ENCODE results near the gene TEX29. TPM values are rescaled to one million over a fixed set of nuclear protein-coding genes. Genes with fewer than 3 reads are reported as not detected.

The TEX29 gene
- total RNA-seq, 1 experiment from 2014 or later = 0.68 TPM

DNA sequence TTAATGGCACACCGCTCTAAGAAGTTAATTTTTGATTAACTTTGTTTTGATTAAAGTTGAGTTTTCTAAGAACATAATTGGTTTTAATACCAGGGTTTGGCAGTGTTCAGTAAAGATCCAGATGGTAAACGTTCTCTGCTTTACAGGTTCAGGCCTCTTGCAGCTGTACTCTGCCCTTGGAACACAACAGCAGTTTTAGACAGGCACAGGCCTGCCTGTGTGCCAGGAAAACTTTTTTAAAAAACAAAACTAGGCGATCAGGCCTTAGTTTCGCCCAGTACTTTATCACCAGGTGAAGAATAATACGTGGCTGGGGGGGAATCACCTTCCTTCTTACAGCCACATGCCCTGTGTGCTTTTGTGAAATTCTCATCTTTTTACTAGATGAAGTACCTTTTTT, 38.0 kb upstream of the TEX29 start:
- CTCF ChIA-PET = no interaction called here
- TF ChIP-seq NR1H2 (CRISPR knock-in tag; IDR thresholded peaks at IDR 0.05) = no peak
- TF ChIP-seq, protein P1, sequence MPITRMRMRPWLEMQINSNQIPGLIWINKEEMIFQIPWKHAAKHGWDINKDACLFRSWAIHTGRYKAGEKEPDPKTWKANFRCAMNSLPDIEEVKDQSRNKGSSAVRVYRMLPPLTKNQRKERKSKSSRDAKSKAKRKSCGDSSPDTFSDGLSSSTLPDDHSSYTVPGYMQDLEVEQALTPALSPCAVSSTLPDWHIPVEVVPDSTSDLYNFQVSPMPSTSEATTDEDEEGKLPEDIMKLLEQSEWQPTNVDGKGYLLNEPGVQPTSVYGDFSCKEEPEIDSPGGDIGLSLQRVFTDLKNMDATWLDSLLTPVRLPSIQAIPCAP (CRISPR knock-in tag; IDR thresholded peaks at IDR 0.05) = no peak
- TF ChIP-seq, protein P2, sequence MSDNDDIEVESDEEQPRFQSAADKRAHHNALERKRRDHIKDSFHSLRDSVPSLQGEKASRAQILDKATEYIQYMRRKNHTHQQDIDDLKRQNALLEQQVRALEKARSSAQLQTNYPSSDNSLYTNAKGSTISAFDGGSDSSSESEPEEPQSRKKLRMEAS (CRISPR knock-in tag; IDR thresholded peaks at IDR 0.05) = no peak
- TF ChIP-seq, protein P3, sequence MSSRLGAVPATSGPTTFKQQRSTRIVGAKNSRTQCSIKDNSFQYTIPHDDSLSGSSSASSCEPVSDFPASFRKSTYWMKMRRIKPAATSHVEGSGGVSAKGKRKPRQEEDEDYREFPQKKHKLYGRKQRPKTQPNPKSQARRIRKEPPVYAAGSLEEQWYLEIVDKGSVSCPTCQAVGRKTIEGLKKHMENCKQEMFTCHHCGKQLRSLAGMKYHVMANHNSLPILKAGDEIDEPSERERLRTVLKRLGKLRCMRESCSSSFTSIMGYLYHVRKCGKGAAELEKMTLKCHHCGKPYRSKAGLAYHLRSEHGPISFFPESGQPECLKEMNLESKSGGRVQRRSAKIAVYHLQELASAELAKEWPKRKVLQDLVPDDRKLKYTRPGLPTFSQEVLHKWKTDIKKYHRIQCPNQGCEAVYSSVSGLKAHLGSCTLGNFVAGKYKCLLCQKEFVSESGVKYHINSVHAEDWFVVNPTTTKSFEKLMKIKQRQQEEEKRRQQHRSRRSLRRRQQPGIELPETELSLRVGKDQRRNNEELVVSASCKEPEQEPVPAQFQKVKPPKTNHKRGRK (CRISPR knock-in tag; IDR thresholded peaks at IDR 0.05; ENCODE audit: borderline replicate concordance) = no peak
- no peak for TF ChIP-seq ZNF121 (CRISPR knock-in tag; IDR thresholded peaks at IDR 0.05)
- Mint-ChIP-seq H3K36me3 (peaks cover 52% of the 10 kb centered on the region), H3K4me3 (no peak overlapping the region), H3K9me3 (no peaks in the 10 kb centered on the region), H3K27me3 (ENCODE audit: low read depth) (no peaks in the 10 kb centered on the region), H3K4me1 (no peaks in the 10 kb centered on the region), H3K27ac (no peak overlapping the region)
- POLR2A ChIA-PET = no interaction called here
- ATAC-seq (no peak), DNase-seq (ENCODE audit: low spot score) (no peak)

GRCh38 chr13:111282997-111283396, 37.4 kb upstream of the TEX29 start:
- H3K27ac Mint-ChIP-seq = no peak overlapping the region
- CTCF ChIA-PET = no interaction called here
- POLR2A ChIA-PET = no interaction called here
- H3K4me3 Mint-ChIP-seq = no peak overlapping the region
- no peaks in the 10 kb centered on the region for H3K4me1 Mint-ChIP-seq
- H3K27me3 Mint-ChIP-seq (ENCODE audit: low read depth) = no peaks in the 10 kb centered on the region
- TF ChIP-seq, protein P4, sequence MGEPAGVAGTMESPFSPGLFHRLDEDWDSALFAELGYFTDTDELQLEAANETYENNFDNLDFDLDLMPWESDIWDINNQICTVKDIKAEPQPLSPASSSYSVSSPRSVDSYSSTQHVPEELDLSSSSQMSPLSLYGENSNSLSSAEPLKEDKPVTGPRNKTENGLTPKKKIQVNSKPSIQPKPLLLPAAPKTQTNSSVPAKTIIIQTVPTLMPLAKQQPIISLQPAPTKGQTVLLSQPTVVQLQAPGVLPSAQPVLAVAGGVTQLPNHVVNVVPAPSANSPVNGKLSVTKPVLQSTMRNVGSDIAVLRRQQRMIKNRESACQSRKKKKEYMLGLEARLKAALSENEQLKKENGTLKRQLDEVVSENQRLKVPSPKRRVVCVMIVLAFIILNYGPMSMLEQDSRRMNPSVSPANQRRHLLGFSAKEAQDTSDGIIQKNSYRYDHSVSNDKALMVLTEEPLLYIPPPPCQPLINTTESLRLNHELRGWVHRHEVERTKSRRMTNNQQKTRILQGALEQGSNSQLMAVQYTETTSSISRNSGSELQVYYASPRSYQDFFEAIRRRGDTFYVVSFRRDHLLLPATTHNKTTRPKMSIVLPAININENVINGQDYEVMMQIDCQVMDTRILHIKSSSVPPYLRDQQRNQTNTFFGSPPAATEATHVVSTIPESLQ (CRISPR knock-in tag; IDR thresholded peaks at IDR 0.05) = no peak
- TF ChIP-seq, protein P5, sequence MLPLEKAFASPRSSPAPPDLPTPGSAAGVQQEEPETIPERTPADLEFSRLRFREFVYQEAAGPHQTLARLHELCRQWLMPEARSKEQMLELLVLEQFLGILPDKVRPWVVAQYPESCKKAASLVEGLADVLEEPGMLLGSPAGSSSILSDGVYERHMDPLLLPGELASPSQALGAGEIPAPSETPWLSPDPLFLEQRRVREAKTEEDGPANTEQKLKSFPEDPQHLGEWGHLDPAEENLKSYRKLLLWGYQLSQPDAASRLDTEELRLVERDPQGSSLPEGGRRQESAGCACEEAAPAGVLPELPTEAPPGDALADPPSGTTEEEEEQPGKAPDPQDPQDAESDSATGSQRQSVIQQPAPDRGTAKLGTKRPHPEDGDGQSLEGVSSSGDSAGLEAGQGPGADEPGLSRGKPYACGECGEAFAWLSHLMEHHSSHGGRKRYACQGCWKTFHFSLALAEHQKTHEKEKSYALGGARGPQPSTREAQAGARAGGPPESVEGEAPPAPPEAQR (CRISPR knock-in tag; IDR thresholded peaks at IDR 0.05) = no peak
- TF ChIP-seq ELF4 (CRISPR knock-in tag; IDR thresholded peaks at IDR 0.05; ENCODE audit: low read depth) = no peak
- no peaks in the 10 kb centered on the region for H3K9me3 Mint-ChIP-seq
- DNase-seq (ENCODE audit: low spot score) (no peak), ATAC-seq (no peak)
- H3K36me3 Mint-ChIP-seq = peaks cover 50% of the 10 kb centered on the region

GRCh38 chr13:111283457-111283856, 37.0 kb upstream of the TEX29 start:
- POLR2A ChIA-PET = no interaction called here
- H3K4me3 Mint-ChIP-seq = no peak overlapping the region
- no peaks in the 10 kb centered on the region for H3K27me3 Mint-ChIP-seq (ENCODE audit: low read depth)
- CTCF ChIA-PET = no interaction called here
- no peak for DNase-seq (ENCODE audit: low spot score)
- H3K9me3 Mint-ChIP-seq = no peaks in the 10 kb centered on the region
- ATAC-seq = no peak
- H3K27ac Mint-ChIP-seq = no peak overlapping the region
- peaks cover 50% of the 10 kb centered on the region for H3K36me3 Mint-ChIP-seq
- H3K4me1 Mint-ChIP-seq = no peaks in the 10 kb centered on the region
- TF ChIP-seq, protein P6, sequence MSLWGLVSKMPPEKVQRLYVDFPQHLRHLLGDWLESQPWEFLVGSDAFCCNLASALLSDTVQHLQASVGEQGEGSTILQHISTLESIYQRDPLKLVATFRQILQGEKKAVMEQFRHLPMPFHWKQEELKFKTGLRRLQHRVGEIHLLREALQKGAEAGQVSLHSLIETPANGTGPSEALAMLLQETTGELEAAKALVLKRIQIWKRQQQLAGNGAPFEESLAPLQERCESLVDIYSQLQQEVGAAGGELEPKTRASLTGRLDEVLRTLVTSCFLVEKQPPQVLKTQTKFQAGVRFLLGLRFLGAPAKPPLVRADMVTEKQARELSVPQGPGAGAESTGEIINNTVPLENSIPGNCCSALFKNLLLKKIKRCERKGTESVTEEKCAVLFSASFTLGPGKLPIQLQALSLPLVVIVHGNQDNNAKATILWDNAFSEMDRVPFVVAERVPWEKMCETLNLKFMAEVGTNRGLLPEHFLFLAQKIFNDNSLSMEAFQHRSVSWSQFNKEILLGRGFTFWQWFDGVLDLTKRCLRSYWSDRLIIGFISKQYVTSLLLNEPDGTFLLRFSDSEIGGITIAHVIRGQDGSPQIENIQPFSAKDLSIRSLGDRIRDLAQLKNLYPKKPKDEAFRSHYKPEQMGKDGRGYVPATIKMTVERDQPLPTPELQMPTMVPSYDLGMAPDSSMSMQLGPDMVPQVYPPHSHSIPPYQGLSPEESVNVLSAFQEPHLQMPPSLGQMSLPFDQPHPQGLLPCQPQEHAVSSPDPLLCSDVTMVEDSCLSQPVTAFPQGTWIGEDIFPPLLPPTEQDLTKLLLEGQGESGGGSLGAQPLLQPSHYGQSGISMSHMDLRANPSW (CRISPR knock-in tag; conservative IDR thresholded peaks at IDR 0.05; ENCODE audit: low read depth) = no peak
- TF ChIP-seq ZNF396 (CRISPR knock-in tag; IDR thresholded peaks at IDR 0.05; ENCODE audit: borderline replicate concordance) (no peak), FOXK1 (CRISPR knock-in tag; IDR thresholded peaks at IDR 0.05) (no peak), NR2C2 (CRISPR knock-in tag; IDR thresholded peaks at IDR 0.05) (no peak), NFATC4 (CRISPR knock-in tag; IDR thresholded peaks at IDR 0.05) (no peak), ZNF263 (CRISPR knock-in tag; IDR thresholded peaks at IDR 0.05; ENCODE audit: low read depth) (no peak), ARID4B (CRISPR knock-in tag; IDR thresholded peaks at IDR 0.05; ENCODE audit: borderline replicate concordance) (no peak), JAZF1 (CRISPR knock-in tag; IDR thresholded peaks at IDR 0.05) (no peak)
- TF ChIP-seq, protein P7, sequence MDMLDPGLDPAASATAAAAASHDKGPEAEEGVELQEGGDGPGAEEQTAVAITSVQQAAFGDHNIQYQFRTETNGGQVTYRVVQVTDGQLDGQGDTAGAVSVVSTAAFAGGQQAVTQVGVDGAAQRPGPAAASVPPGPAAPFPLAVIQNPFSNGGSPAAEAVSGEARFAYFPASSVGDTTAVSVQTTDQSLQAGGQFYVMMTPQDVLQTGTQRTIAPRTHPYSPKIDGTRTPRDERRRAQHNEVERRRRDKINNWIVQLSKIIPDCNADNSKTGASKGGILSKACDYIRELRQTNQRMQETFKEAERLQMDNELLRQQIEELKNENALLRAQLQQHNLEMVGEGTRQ (CRISPR knock-in tag; IDR thresholded peaks at IDR 0.05) = no peak
